Measurements from ENCODE around the gene MAD1L1. TPM values are rescaled to one million over a fixed set of nuclear protein-coding genes. Genes with fewer than 3 reads are reported as not detected.
A peak's percentile ranks its signal among the peaks of the same experiment; 100 is the strongest.

The MAD1L1 gene
- total and polyA plus RNA-seq, 2 of the 4 experiments (the other 2 are of a cell fraction) = 29.0 to 40.9 TPM

- dilution Hi-C loops (cut with HindIII; ENCODE audit: low sequenced_read_pairs, unreplicated experiment) = no loop called here
Observed at GRCh38 chr7:2076649-2077064, 156.1 kb downstream of the MAD1L1 start.

More at GRCh38 chr7:2076649-2077064, 156.1 kb downstream of the MAD1L1 start:
- intact Hi-C loops (cut with micrococcal nuclease) = no loop called here
- Histone ChIP-seq H3K18ac (ENCODE audit: low read depth, low read length) (no peak overlapping the region), H2AK5ac (ENCODE audit: low read depth, low read length) (no peak overlapping the region), H3K36me3 (ENCODE audit: control insufficient read depth, insufficient read depth, low read length) (peaks cover 5% of the 10 kb centered on the region), H2AK9ac (replicated peaks; ENCODE audit: low read depth, low read length, poor library complexity) (no peak overlapping the region), H3K14ac (replicated peaks; ENCODE audit: low read depth, low read length) (no peak overlapping the region), H3K27me3 (ENCODE audit: control insufficient read depth, insufficient read depth, low read length) (no peaks in the 10 kb centered on the region), H3K4me3 (ENCODE audit: insufficient read depth, low read depth, low read length) (no peak overlapping the region), H3K9me3 (ENCODE audit: control insufficient read depth, insufficient read depth, low read length) (no peaks in the 10 kb centered on the region), H4K20me1 (ENCODE audit: insufficient read depth, low read length) (no peaks in the 10 kb centered on the region), H2BK5ac (ENCODE audit: low read depth, low read length, poor library complexity, severe bottlenecking) (no peak overlapping the region), H2BK15ac (ENCODE audit: low read depth, low read length) (no peak overlapping the region), H2BK20ac (ENCODE audit: low read depth, low read length) (no peak overlapping the region), H3K9ac (ENCODE audit: low read depth, low read length) (no peak overlapping the region), H3K79me1 (ENCODE audit: low read depth in 1 of 2, low read length in 2 of 2) (peaks cover 0 to 15% of the 10 kb centered on the region in 2 experiments; a peak in 3 of 4 replicates), H3K9me1 (ENCODE audit: insufficient read depth, low read length) (peaks cover 9% of the 10 kb centered on the region), H3K4ac (ENCODE audit: low read depth, low read length) (no peak overlapping the region), H3K23ac (ENCODE audit: low read depth, low read length) (no peak overlapping the region), H3K56ac (ENCODE audit: extremely low read depth, insufficient read depth, low read length) (no peak overlapping the region), H2BK120ac (ENCODE audit: low read depth, low read length) (no peak overlapping the region), H3K4me1 (ENCODE audit: control insufficient read depth, insufficient read depth, low read length) (no peaks in the 10 kb centered on the region), H4K5ac (ENCODE audit: low read depth, low read length) (no peak overlapping the region), H3K27ac (ENCODE audit: insufficient read depth, low read length) (no peak overlapping the region), H4K91ac (ENCODE audit: insufficient read depth, low read depth, low read length) (no peak overlapping the region), H2AFZ (replicated peaks; ENCODE audit: low read length, poor library complexity) (no peak overlapping the region), H3K4me2 (ENCODE audit: low read depth, low read length) (no peak overlapping the region), H4K8ac (ENCODE audit: low read depth in 2 of 2, low read length in 2 of 2) (no peak overlapping the region)
- CTCF ChIA-PET = no interaction called here
- 96% methylated on average over 27 of the region's 27 CpGs; no CpG with 5 or more reads in 1 of the 2 experiments for WGBS, 2 experiments (ENCODE audit: extremely low coverage in 2 of 2, insufficient read length in 1 of 2)
- ATAC-seq (ENCODE audit: low read depth) (no peak), DNase-seq (no peak)
- TF ChIP-seq MAZ (IDR thresholded peaks at IDR 0.05; ENCODE audit: borderline replicate concordance, low read depth, low read length) = no peak
- TF ChIP-seq CEBPB (IDR thresholded peaks at IDR 0.05; ENCODE audit: low read depth, low read length) = peak; percentile 46
- in situ Hi-C loops (cut with MboI; ENCODE audit: low sequenced_read_pairs) = no loop called here
- POLR2A ChIA-PET (ENCODE audit: unreplicated experiment) = no interaction called here
- no TSS peak for BruUV-seq (replicated peaks)
